ENCODE results near the gene ZBTB20.

DNA sequence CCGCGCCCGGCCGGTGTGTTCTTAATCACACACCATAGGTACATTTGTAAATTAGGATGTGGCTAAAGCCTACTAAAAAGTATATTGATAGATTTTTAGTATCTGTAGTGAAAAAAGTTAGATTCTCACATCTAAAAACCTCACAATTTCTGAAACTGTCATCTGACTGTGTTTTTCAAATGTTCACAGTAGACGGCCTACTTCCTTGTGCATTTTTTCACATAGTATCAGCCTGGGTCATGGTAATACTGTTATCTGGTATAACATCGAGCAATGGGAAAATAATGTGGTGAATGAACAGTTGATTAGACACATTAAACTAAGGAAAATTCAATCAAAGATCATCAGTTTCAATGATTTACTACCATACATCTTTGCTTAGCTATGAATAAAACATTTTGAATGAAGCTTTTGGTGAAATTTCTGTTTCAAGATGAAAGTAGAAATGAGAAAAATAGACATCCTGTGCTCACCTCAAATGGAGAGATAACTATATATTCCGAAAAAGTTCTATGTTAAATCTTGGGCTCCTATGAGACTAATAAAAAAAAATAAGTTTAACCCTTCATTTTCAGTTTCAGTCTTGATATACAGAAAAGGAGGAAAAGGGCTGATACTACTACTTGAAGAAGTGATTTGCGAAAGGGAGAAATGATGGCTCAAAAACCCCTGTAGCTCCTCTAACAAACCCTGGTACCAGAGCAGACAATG, 262.7 kb downstream of the ZBTB20 start:
- TF ChIP-seq, protein P1, sequence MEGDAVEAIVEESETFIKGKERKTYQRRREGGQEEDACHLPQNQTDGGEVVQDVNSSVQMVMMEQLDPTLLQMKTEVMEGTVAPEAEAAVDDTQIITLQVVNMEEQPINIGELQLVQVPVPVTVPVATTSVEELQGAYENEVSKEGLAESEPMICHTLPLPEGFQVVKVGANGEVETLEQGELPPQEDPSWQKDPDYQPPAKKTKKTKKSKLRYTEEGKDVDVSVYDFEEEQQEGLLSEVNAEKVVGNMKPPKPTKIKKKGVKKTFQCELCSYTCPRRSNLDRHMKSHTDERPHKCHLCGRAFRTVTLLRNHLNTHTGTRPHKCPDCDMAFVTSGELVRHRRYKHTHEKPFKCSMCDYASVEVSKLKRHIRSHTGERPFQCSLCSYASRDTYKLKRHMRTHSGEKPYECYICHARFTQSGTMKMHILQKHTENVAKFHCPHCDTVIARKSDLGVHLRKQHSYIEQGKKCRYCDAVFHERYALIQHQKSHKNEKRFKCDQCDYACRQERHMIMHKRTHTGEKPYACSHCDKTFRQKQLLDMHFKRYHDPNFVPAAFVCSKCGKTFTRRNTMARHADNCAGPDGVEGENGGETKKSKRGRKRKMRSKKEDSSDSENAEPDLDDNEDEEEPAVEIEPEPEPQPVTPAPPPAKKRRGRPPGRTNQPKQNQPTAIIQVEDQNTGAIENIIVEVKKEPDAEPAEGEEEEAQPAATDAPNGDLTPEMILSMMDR (conservative IDR thresholded peaks at IDR 0.05; ENCODE audit: low read depth, low read length): no peak
- TF ChIP-seq CEBPB (IDR thresholded peaks at IDR 0.05; ENCODE audit: low read depth, low read length): no peak
- TF ChIP-seq POLR2A (IDR thresholded peaks at IDR 0.05; ENCODE audit: low read depth, low read length): no peak
- TF ChIP-seq, protein P2, sequence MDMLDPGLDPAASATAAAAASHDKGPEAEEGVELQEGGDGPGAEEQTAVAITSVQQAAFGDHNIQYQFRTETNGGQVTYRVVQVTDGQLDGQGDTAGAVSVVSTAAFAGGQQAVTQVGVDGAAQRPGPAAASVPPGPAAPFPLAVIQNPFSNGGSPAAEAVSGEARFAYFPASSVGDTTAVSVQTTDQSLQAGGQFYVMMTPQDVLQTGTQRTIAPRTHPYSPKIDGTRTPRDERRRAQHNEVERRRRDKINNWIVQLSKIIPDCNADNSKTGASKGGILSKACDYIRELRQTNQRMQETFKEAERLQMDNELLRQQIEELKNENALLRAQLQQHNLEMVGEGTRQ (IDR thresholded peaks at IDR 0.05; ENCODE audit: low read depth, low read length): no peak
- no peak for TF ChIP-seq RCOR1 (IDR thresholded peaks at IDR 0.05; ENCODE audit: insufficient replicate concordance, low read length)
- TF ChIP-seq, protein P3, sequence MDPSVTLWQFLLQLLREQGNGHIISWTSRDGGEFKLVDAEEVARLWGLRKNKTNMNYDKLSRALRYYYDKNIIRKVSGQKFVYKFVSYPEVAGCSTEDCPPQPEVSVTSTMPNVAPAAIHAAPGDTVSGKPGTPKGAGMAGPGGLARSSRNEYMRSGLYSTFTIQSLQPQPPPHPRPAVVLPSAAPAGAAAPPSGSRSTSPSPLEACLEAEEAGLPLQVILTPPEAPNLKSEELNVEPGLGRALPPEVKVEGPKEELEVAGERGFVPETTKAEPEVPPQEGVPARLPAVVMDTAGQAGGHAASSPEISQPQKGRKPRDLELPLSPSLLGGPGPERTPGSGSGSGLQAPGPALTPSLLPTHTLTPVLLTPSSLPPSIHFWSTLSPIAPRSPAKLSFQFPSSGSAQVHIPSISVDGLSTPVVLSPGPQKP (IDR thresholded peaks at IDR 0.05; ENCODE audit: borderline replicate concordance, low read depth, low read length): no peak
- no peak for TF ChIP-seq MAFK (IDR thresholded peaks at IDR 0.05; ENCODE audit: low read depth, low read length)
- TF ChIP-seq FOS (IDR thresholded peaks at IDR 0.05; ENCODE audit: low read depth, low read length): no peak
- TF ChIP-seq BHLHE40 (IDR thresholded peaks at IDR 0.05; ENCODE audit: low read depth, low read length): no peak
- no peak for TF ChIP-seq SMC3 (IDR thresholded peaks at IDR 0.05; ENCODE audit: low read depth, low read length)
- TF ChIP-seq CHD1 (IDR thresholded peaks at IDR 0.05; ENCODE audit: low read depth, low read length): no peak

Measured in IMR-90 (cell line).